ENCODE results near the gene MRPL28. TPM values are rescaled to one million over a fixed set of nuclear protein-coding genes. Genes with fewer than 3 reads are reported as not detected.
A peak's percentile ranks its signal among the peaks of the same experiment; 100 is the strongest.

Gene MRPL28
- total and polyA plus RNA-seq, 9 donors = 28.4 to 57.7 (median 40.9) TPM

DNA sequence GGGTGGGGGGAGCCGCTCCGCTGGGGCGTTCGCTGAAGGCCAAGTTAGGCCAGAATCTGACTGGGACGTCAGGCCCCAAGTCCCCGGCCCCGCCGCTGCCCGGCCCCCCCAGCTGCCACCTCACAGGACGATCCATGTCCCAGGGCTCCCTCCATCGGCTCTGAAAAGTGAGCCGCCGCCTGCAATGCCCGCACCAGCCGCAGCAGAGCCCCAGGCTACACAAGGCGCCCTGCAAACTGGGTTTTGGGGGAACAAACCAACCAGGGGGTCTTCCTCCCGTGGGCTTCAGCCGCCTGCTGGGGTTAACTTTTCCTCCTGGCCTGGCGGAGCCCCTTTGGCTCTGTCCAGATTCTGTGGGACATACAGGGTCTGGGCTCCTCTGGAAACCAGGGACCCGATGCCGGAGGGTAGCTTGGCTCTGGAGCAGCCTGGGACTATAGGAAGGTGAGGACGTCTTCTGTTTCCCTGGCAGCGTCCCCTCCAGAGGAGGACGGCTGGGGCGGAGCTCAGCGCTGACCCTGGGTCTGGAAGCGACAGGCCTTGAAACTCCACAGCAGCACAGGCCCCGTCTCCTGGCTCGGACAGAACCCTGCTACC, 27.5 kb upstream of the MRPL28 start:
- H3K4me3 ChIP-seq = peak overlapping the region; percentile 65
- TF ChIP-seq EP300 (IDR thresholded peaks at IDR 0.05) (no peak), CTCF (IDR thresholded peaks at IDR 0.05) (peak in 2 of 3 donors; percentile 45 to 61), POLR2A (IDR thresholded peaks at IDR 0.05) (no peak)
- 23 to 25% (median 24%) methylated on average over 17 to 29 of the region's 29 CpGs for WGBS, 3 donors
- H3K27me3 ChIP-seq = no peaks in the 10 kb centered on the region
- intact Hi-C loops (cut with DNase I) = no loop called here
- H3K36me3 ChIP-seq = no peaks in the 10 kb centered on the region
- peaks cover 3% of the 10 kb centered on the region for H3K4me1 ChIP-seq (ENCODE audit: insufficient read depth)
- no peaks in the 10 kb centered on the region for H3K9me3 ChIP-seq
- peak overlapping the region; percentile 74 to 83 for H3K27ac ChIP-seq
- peak; percentile 66 to 78 (median 74) for DNase-seq

DNA sequence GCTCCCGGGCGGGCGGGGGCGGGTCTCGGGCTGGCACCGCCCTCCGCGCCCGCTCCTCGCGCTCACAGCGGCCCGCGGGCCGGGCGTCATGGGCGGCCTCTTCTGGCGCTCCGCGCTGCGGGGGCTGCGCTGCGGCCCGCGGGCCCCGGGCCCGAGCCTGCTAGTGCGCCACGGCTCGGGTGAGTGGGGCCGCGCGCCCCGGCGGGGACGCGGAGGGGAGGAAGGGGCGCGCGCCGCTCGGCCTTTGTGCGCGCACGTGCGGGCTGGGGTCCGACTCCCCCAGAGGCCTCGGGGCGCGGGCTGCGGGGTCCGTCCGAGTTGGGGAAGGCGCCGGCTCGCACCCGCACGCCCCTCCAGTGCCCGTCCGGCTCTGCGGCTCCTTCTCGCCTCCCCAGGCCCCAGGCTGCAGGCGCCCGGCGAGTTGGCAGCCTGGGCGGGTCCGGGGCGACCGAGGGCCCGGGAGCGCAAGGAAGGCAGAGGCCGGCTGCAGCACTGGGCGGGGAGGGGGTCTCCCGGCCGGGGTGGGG, 26.9 kb upstream of the MRPL28 start, which contains the start of gene NME4:
Gene NME4 (plus strand): TSS at position 65 of the 527 bp plus-strand sequence. CDS start 24 bp downstream, at position 89.
- H3K27me3 ChIP-seq = no peaks in the 10 kb centered on the region
- H3K4me1 ChIP-seq (ENCODE audit: insufficient read depth) = peaks cover 3% of the 10 kb centered on the region
- WGBS, 3 donors = 0 to 1% (median 0%) methylated on average over 16 to 71 of the region's 75 CpGs
- intact Hi-C loops (cut with DNase I) = no loop called here
- H3K27ac ChIP-seq = peak within 1 kb of the TSS; percentile 83 to 91
- no peaks in the 10 kb centered on the region for H3K9me3 ChIP-seq
- no peak for TF ChIP-seq POLR2A (IDR thresholded peaks at IDR 0.05)
- TF ChIP-seq EP300 (IDR thresholded peaks at IDR 0.05) = no peak
- TF ChIP-seq CTCF (IDR thresholded peaks at IDR 0.05) = no peak
- H3K4me3 ChIP-seq = peak within 1 kb of the TSS; percentile 65
- DNase-seq = peak; percentile 40 to 68 (median 59)
- H3K36me3 ChIP-seq = no peaks in the 10 kb centered on the region

DNA sequence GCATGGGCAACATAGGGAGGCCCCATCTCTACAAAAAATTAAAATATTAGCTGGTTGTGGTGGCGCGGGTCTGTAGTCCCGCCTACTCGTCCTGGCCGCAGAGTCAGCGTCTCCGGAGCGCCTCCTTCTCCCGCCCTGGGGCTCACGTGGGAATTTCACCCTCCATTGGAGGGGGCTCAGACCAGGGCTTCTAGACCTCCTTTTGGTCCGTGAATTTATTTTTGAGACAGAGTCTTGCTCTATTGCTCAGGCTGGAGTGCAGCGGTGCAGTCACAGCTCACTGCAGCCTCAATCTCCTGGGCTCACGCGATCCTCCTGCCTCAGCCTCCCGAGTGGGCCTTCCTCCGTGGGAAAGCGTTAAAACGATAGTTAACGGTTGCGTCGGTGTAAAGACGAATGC, 26.3 kb upstream of the MRPL28 start:
- H3K27ac ChIP-seq = peak overlapping the region; percentile 83 to 91
- H3K9me3 ChIP-seq = no peaks in the 10 kb centered on the region
- no peaks in the 10 kb centered on the region for H3K36me3 ChIP-seq
- H3K27me3 ChIP-seq = no peaks in the 10 kb centered on the region
- no peak for TF ChIP-seq EP300 (IDR thresholded peaks at IDR 0.05)
- no peak for TF ChIP-seq CTCF (IDR thresholded peaks at IDR 0.05)
- no peak for TF ChIP-seq POLR2A (IDR thresholded peaks at IDR 0.05)
- H3K4me1 ChIP-seq (ENCODE audit: insufficient read depth) = peaks cover 3% of the 10 kb centered on the region
- intact Hi-C loops (cut with DNase I) = no loop called here
- DNase-seq = peak in 4 of 5 donors; percentile 54 to 66 (median 60)
- WGBS, 3 donors = 1% methylated on average over 22 of the region's 22 CpGs
- peak overlapping the region; percentile 65 for H3K4me3 ChIP-seq

DNA sequence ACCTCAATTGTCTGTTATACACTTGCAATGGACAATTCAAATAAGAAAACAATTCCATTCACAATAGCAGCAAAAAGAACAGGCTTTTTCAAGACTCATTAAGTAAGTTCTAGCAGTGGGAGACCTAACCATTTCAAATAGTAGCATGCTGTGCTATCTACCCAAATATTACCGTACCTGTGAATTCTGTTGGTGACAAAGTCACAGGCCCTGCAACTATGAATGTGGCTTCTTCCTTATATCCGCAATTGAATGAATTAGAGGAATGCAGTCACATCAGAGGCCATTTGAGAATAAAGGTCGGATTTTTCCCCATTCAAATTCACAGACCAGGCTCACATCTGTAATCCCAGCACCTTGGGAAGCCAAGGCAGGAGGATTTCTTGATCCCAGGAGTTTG, 25.9 kb upstream of the MRPL28 start:
- no peak overlapping the region for H3K4me3 ChIP-seq
- no peaks in the 10 kb centered on the region for H3K9me3 ChIP-seq
- H3K27ac ChIP-seq = peak overlapping the region; percentile 83 to 91
- intact Hi-C loops (cut with DNase I) = no loop called here
- no peaks in the 10 kb centered on the region for H3K36me3 ChIP-seq
- 13 to 21% (median 15%) methylated on average over 3 of the region's 3 CpGs for WGBS, 3 donors
- DNase-seq = no peak
- peaks cover 3% of the 10 kb centered on the region for H3K4me1 ChIP-seq (ENCODE audit: insufficient read depth)
- no peak for TF ChIP-seq POLR2A (IDR thresholded peaks at IDR 0.05)
- no peak for TF ChIP-seq CTCF (IDR thresholded peaks at IDR 0.05)
- TF ChIP-seq EP300 (IDR thresholded peaks at IDR 0.05) = no peak
- H3K27me3 ChIP-seq = no peaks in the 10 kb centered on the region

Measured in ovary (tissue), 9 donors.